Immature natural killer cell (primary cell): ENCODE data around the gene NFYC. TPM values are rescaled to one million over a fixed set of nuclear protein-coding genes. Genes with fewer than 3 reads are reported as not detected.

Experiments used
- polyA plus RNA-seq, 3 donors: library from polyadenylated mRNA; unstranded; fragments of 300-500 nt; fragmentation: Illumina TruSeq; gene quantifications; one replicate each; pipeline ENCODE4 v1.2.3, GENCODE V29; 2021

NFYC gene
- polyA plus RNA-seq, 3 donors from 2014 or later: 33.8 to 66.0 (median 53.4) TPM

Other genes starting within 250 kb of the NFYC start
- gene ZFP69B, start 241.2 kb upstream of the NFYC start, polyA plus RNA-seq: 1 to 10 TPM in 1 of 3 donors, under 1 TPM in 1, not detected in 1; 0.92 to 1.3 TPM
- gene ZFP69, start 214.4 kb upstream of the NFYC start, polyA plus RNA-seq: 1 to 10 TPM; 6.3 to 7.4 (median 6.4) TPM
- gene EXO5, start 182.9 kb upstream of the NFYC start, polyA plus RNA-seq: 10 to 100 TPM in 1 of 3 donors, 1 to 10 TPM in 2; 3.9 to 11.0 (median 5.0) TPM
- gene ZNF684, start 160.1 kb upstream of the NFYC start, polyA plus RNA-seq: 1 to 10 TPM; 4.3 to 7.2 (median 5.4) TPM
- 1 to 10 TPM in 2 of 3 donors, under 1 TPM in 1; 0.31 to 1.7 (median 1.3) TPM for gene RIMS3, start 26.0 kb upstream of the NFYC start, polyA plus RNA-seq
- not detected for gene KCNQ4, start 92.1 kb downstream of the NFYC start, polyA plus RNA-seq
- gene CITED4, start 170.7 kb downstream of the NFYC start, polyA plus RNA-seq: 1 to 10 TPM; 2.1 to 3.5 (median 2.7) TPM